Muscle of back (tissue), 11 donors: ENCODE results near the gene ADAMTS4. TPM values are rescaled to one million over a fixed set of nuclear protein-coding genes. Genes with fewer than 3 reads are reported as not detected.
A peak's percentile ranks its signal among the peaks of the same experiment; 100 is the strongest.

Experiments used
- DNase-seq, 3 donors: peaks; one replicate each; pipeline versions ENCODE4 v3.0.0 to v3.0.0-alpha.2; 2013
- polyA plus RNA-seq, 10 donors: library from polyadenylated mRNA; unstranded; fragments of 120-200 nt; gene quantifications; one replicate each; pipeline ENCODE4 v1.2.1, GENCODE V29; 2013; ENCODE audit not compliant: insufficient read length in 10 of 10

Gene ADAMTS4
- polyA plus RNA-seq, 10 donors, result 6.8 to 23.6 (median 11.8) TPM

DNA sequence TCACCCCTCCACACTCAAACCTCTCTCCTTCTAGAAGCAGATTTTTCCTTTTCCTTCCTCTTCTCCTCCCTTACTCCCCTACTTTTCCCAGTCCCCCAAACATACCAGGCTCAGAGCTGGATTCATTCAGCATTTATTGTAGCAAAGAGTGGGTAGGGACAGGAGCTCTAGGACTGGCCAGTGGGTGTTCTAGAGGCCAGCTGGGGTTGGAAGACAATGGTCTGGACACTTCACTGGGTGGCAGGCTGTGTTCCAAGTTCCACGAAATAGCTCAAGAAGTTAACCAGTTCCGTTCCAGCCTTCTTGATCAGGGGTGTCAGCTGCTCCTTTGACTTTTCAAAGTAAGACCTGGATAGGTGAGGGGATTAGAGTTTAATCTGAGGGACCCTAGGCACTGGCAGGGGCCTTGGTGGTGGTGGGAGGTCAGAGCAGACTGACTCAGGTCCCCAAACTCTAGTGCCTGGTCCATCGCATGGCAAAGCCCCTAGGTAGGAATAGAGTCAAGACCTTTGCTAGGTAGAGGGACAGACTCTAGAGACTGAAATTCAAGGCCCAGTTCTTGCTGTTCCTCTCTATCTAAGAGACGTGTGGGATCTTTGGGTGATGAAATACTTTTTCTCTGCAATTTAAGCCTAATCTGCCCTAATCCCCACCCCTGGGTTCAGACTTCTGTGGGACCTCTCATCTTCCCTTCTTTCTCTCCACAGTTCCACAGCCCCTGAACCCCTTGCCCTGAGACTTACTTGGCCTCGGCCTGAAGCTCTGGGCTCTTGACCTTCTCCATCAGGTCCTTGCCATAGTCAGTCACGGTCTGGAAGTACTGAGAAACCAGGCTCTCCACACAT, 23.5 kb upstream of the ADAMTS4 start:
- no peak for DNase-seq

- DNase-seq, result no peak
Observed at GRCh38 chr1:161220002-161220401, 21.1 kb upstream of the ADAMTS4 start.

- DNase-seq, result no peak
Observed at GRCh38 chr1:161219078-161219892, 20.4 kb upstream of the ADAMTS4 start.

DNA sequence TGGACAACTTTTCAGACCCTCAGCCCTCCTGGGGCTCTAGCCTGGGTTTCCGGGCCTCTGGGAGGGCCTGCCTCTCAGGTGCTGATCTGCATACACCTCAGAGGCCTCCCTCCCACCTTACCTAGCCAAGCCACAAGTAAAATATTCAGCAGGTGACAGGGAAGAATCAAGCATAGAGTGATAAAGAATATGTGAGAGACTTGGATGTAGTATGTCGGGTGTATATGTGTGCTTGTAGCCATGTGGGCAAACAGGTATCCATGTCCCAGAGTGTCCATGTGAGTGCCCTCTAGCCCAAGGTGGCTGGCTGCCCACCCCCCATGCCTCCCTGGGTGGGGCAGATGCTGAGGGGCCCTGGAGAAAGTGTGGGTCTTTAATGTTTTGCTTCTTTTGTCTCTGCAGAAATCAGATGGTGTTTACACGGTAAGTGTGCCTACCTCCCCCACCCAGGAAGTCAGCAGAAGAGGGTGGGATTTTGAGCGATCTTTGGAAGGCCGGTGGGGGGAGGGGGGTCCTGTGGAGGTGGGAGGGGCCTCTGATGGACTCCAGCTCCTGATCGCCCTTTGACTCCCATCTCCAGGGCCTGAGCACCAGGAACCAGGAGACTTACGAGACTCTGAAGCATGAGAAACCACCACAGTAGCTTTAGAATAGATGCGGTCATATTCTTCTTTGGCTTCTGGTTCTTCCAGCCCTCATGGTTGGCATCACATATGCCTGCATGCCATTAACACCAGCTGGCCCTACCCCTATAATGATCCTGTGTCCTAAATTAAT, 19.6 kb upstream of the ADAMTS4 start:
- no peak for DNase-seq

GRCh38 chr1:161217831-161218230, 19.0 kb upstream of the ADAMTS4 start:
- no peak for DNase-seq

DNA sequence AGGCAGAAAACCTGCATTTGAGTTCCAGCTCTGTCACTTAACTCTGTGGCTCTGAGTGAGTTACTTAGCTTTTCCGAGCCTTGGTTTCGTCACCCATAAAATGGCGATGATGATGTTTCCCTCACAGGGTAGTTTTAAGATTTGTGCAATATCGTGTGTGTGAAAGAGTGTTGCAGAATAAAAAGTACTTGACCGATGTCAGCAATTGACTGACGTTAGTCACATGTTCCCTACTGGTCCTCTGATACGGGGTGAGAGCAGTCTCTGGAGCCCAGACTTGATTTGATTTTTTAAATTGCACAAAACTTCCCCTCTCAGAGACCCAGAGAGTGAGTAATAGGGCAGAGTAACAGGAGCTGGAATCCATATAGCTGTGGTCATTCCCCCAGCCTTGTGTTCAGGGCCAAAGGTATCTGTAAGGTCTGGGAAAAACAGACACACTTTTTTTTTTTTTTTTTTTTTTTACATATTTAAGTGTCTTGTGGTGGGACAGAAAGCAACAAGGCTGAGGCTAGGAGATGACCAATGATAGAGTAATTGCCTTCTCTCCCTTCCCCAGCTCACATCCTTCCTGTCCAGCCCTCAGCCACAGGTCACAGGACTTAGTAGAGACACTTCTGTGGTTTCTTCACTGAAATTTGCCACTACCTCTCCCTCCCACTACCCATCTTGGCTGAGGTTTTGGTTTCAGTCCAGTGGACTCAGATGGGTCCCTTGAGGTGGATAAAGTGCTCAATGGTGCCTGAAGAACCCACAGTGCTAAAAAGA, 18.3 kb upstream of the ADAMTS4 start:
- no peak for DNase-seq

GRCh38 chr1:161215076-161215475, 16.2 kb upstream of the ADAMTS4 start, which contains the start of gene FCER1G:
Gene FCER1G (plus strand): TSS chr1:161215295. CDS start chr1:161215322, 27 bp downstream.
- no peak for DNase-seq

DNA sequence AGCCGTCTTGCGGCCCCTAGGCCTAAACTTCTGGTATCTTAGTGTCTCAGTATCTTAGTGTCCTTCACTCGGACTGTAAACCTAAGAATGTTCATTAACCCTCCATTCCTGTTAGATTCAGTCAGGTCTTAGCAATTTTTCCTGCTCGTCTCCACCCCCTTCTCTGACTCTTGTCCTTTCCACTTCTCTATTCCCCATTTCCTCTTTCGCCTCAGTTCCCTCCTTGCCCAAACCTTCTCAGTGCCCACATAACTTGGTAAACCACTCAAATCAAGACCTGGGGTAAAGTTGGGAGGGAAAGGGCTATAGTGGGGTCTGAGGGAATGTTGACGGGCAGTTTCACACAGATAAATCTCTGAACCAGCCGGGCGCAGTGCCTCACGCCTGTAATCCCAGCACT, 15.5 kb upstream of the ADAMTS4 start:
- DNase-seq, result no peak

DNA sequence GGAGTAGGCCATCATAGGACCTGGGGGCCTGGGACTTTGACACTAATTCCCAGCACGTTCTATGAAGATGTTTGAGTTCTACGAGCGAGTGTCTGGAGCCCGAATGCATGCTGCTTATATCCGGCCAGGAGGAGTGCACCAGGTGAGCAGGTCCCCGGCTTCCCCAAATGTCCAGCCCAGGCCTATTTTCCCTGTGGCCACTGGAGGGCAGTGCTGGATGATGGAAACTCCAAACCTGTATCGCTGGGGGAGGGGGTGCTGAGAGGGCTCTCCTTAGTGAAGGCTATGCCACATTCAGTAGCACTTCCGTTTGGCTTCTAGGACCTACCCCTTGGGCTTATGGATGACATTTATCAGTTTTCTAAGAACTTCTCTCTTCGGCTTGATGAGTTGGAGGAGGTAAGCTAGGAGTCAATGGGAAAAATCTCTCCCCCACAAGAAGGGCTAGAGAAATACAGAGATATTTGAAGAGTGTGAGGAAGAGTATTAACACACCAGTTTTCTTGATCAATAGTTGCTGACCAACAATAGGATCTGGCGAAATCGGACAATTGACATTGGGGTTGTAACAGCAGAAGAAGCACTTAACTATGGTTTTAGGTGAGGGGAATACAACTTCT, 11.0 kb upstream of the ADAMTS4 start:
- DNase-seq, result peak in 2 of 3 donors; percentile 57 to 76

DNA sequence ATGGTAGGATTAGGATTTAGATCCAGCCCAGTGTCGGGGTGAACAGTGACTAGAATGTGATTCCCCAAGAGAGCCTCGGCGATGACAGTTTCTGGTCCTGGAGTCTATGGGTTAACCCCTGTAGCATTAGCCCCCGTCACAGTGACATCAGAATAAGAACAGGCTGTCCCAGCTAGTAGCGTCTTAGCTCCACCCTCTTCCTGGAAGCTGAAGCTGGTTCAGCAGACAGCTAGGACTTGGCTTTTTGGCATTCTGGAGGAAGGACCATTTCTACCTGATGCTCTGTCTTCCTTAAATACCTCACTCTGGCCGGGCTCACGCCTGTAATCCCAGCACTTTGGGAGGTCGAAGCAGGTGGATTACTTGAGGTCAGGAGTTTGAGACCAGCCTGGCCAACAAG, 8.3 kb upstream of the ADAMTS4 start:
- DNase-seq, result no peak

DNA sequence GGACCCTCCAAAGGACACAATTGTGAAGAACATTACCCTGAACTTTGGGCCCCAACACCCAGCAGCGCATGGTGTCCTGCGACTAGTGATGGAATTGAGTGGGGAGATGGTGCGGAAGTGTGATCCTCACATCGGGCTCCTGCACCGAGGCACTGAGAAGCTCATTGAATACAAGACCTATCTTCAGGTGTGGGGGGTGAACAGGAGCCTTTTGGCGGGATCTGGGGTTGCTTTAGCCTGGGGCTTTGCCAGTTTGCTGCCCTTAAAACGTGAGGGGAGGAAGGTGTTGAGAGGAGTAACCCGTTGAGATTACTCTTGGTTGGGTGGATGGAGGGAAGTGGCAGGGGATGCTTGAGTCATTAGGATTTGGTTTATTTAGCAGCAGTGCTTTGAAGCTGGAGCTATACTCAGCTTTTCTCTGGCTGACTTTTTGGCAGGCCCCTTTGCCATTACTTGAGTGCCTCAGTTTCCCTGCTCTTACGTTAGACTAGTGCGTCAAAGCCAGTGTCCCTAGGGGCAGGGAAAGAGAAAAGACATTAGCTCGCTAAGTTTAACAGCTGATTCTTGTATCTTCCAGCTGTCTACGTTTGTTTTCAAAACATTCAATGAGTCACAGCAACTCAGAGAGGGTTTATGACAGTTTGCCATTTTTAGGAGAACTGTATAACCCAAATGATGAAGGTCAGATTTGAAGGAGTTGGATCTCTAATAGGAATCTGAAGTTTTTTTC, 7.7 kb upstream of the ADAMTS4 start:
- DNase-seq, result no peak

- peak; percentile 99 for DNase-seq
Observed at GRCh38 chr1:161201836-161202712, 3.2 kb upstream of the ADAMTS4 start, which contains the start of gene NDUFS2. Gene NDUFS2 (plus strand): TSS chr1:161202367. CDS start chr1:161202386, 19 bp downstream.

- peak in 2 of 3 donors; percentile 73 to 88 for DNase-seq
Observed at GRCh38 chr1:161200992-161201835, 2.4 kb upstream of the ADAMTS4 start.

DNA sequence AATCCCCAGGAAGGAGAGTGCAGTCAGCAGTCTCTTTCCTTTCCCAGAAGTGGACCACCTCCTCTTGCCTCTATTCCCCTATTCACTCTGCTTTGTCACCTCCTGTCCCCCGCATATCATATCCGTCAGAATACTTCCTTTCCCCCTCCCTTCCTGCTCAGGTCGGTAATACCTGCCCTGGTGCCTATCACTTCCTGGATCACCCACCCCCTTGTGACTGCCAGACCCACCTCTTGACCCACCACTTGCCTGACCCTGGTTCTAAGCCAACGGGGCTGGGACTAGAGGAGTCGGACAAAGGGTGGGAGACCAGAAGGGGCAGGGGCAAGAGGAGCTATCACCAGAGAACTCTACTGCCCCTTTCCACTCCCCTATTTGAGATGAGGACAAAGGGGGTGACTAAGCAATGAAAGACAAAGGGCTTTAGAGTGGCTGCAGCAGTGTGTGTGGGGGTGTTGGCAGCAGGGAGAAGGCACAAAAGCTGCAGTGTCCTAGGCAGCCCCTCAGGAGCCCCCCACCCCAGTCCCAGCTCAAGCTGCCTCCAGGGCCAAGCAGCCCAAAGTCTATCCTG, 1.7 kb upstream of the ADAMTS4 start:
- peak in 1 of 3 donors; percentile 41 for DNase-seq

DNA sequence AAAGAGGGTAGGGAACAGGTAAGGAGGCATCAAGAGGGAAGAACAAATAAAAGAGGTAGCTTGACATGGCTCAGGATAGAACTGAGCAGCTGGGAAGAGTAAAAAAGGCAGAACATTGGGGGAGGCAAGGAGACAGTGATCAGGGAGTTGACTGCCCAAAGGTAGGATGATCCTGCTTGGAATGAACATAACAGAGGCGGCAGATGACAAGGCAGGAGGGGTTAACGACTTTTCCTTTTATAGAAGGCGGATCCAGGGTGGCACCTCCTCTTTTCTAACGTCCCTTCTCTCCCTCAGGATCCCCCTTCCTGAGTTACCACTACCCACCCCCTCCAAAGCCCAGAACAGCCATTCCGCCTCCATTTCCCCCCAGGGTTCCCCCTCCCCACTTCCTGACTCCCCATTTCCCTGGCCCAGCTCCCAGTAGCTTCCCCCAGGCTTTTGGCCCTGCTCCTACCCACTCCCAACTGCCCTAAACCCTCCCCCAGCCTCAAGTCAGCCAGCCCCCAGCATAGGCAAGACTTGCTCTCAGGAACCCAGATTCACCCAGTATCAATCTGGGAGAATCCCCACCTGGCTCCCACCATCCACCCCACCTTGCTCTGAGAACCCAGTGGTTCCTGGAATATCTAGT, 769 bp upstream of the ADAMTS4 start:
- DNase-seq, result no peak

GRCh38 chr1:161198194-161198896, 509 bp downstream of the ADAMTS4 start:
- DNase-seq, result peak in 2 of 3 donors; percentile 58 to 82
